ENCODE results near the gene ZNF20.
"Not testable (repeated sequence)": the region's sequence is repeated elsewhere in the genome, so short reads cannot be mapped to it uniquely, and the experiment has no call there.

The ZNF20 gene

GRCh38 chr19:12111943-12112637, 28.1 kb downstream of the ZNF20 start:
- no peak overlapping the region for H2BK120ac ChIP-seq (ENCODE audit: low read depth, low read length)
- H3K4ac ChIP-seq (ENCODE audit: low read length), result no peak overlapping the region
- no peaks in the 10 kb centered on the region for H3K27me3 ChIP-seq (ENCODE audit: control insufficient read depth in 3 of 3, insufficient read depth in 3 of 3, low read depth in 1 of 3, low read length in 3 of 3)
- no peak overlapping the region for H3K9ac ChIP-seq (ENCODE audit: low read depth, low read length, poor library complexity)
- no peak overlapping the region for H4K8ac ChIP-seq (ENCODE audit: low read depth, low read length)
- H3K4me1 ChIP-seq (ENCODE audit: control insufficient read depth in 2 of 2, insufficient read depth in 1 of 2, low read depth in 1 of 2, low read length in 2 of 2), result no peaks in the 10 kb centered on the region
- no peak overlapping the region for H4K91ac ChIP-seq (ENCODE audit: low read depth, low read length, poor library complexity)
- H3K36me3 ChIP-seq (replicated peaks in 1 of 2; ENCODE audit: control insufficient read depth in 2 of 2, insufficient read depth in 2 of 2, low read length in 2 of 2), result peaks cover 33 to 79% of the 10 kb centered on the region in 2 donors
- no peak overlapping the region for H3K14ac ChIP-seq (ENCODE audit: low read length)
- no peak overlapping the region for H3K23ac ChIP-seq (ENCODE audit: low read depth, low read length, poor library complexity)
- peaks cover 48 to 76% of the 10 kb centered on the region in 2 donors for H3K9me3 ChIP-seq (replicated peaks in 1 of 2; ENCODE audit: control insufficient read depth in 2 of 2, insufficient read depth in 1 of 2, low read depth in 1 of 2, low read length in 2 of 2)
- H3K4me3 ChIP-seq (ENCODE audit: low read length in 2 of 2), result no peak overlapping the region
- no peak for DNase-seq (ENCODE audit: low spot score)
- no peak overlapping the region for H3K18ac ChIP-seq (ENCODE audit: low read length)
- no CpG with 5 or more reads among the region's 8 CpGs for WGBS, 2 donors (ENCODE audit: extremely low coverage in 2 of 2, insufficient read length in 2 of 2, insufficient replicate concordance in 1 of 2)
- H3K79me1 ChIP-seq (ENCODE audit: low read depth, low read length), result no peaks in the 10 kb centered on the region
- no peak overlapping the region for H2BK5ac ChIP-seq (ENCODE audit: low read length)
- no peak overlapping the region for H3K27ac ChIP-seq (replicated peaks; ENCODE audit: low read length)
- H2BK15ac ChIP-seq (ENCODE audit: low read length), result no peak overlapping the region
- H3K4me2 ChIP-seq (ENCODE audit: insufficient read depth, low read length, poor library complexity, severe bottlenecking), result no peak overlapping the region
- H2BK12ac ChIP-seq (ENCODE audit: low read length), result no peak overlapping the region
- no peak overlapping the region for H2AK5ac ChIP-seq (ENCODE audit: low read depth, low read length)
- H2AFZ ChIP-seq (ENCODE audit: low read length), result no peak overlapping the region

- no peak overlapping the region for H4K91ac ChIP-seq (ENCODE audit: low read depth, low read length, poor library complexity)
- no peak overlapping the region for H2AFZ ChIP-seq (ENCODE audit: low read length)
- no peak overlapping the region for H3K4me3 ChIP-seq (ENCODE audit: low read length in 2 of 2)
- H2BK12ac ChIP-seq (ENCODE audit: low read length), result no peak overlapping the region
- H3K4ac ChIP-seq (ENCODE audit: low read length), result no peak overlapping the region
- no peak overlapping the region for H2BK15ac ChIP-seq (ENCODE audit: low read length)
- H3K4me2 ChIP-seq (ENCODE audit: insufficient read depth, low read length, poor library complexity, severe bottlenecking), result no peak overlapping the region
- H2BK5ac ChIP-seq (ENCODE audit: low read length), result no peak overlapping the region
- no peak overlapping the region for H2BK120ac ChIP-seq (ENCODE audit: low read depth, low read length)
- DNase-seq (ENCODE audit: low spot score), result no peak
- no peaks in the 10 kb centered on the region for H3K79me1 ChIP-seq (ENCODE audit: low read depth, low read length)
- H2AK5ac ChIP-seq (ENCODE audit: low read depth, low read length), result no peak overlapping the region
- no peaks in the 10 kb centered on the region for H3K4me1 ChIP-seq (ENCODE audit: control insufficient read depth in 2 of 2, insufficient read depth in 1 of 2, low read depth in 1 of 2, low read length in 2 of 2)
- H3K9ac ChIP-seq (ENCODE audit: low read depth, low read length, poor library complexity), result no peak overlapping the region
- peaks cover 33 to 82% of the 10 kb centered on the region in 2 donors for H3K36me3 ChIP-seq (replicated peaks in 1 of 2; ENCODE audit: control insufficient read depth in 2 of 2, insufficient read depth in 2 of 2, low read length in 2 of 2)
- H4K8ac ChIP-seq (ENCODE audit: low read depth, low read length), result no peak overlapping the region
- no CpG with 5 or more reads among the region's 2 CpGs for WGBS, 2 donors (ENCODE audit: extremely low coverage in 2 of 2, insufficient read length in 2 of 2, insufficient replicate concordance in 1 of 2)
- H3K9me3 ChIP-seq (replicated peaks in 1 of 2; ENCODE audit: control insufficient read depth in 2 of 2, insufficient read depth in 1 of 2, low read depth in 1 of 2, low read length in 2 of 2), result peaks cover 47 to 76% of the 10 kb centered on the region in 2 donors
- no peak overlapping the region for H3K27ac ChIP-seq (replicated peaks; ENCODE audit: low read length)
- H3K27me3 ChIP-seq (ENCODE audit: control insufficient read depth in 3 of 3, insufficient read depth in 3 of 3, low read depth in 1 of 3, low read length in 3 of 3), result no peaks in the 10 kb centered on the region
- no peak overlapping the region for H3K23ac ChIP-seq (ENCODE audit: low read depth, low read length, poor library complexity)
- H3K14ac ChIP-seq (ENCODE audit: low read length), result no peak overlapping the region
- H3K18ac ChIP-seq (ENCODE audit: low read length), result no peak overlapping the region
Observed at GRCh38 chr19:12111176-12111575, 29.0 kb downstream of the ZNF20 start.

GRCh38 chr19:12103909-12104308, 36.2 kb downstream of the ZNF20 start:
- H3K4me3 ChIP-seq (ENCODE audit: low read length in 2 of 2); H2AFZ ChIP-seq (ENCODE audit: low read length); H2BK5ac ChIP-seq (ENCODE audit: low read length); H3K4me1 ChIP-seq (ENCODE audit: control insufficient read depth in 2 of 2, insufficient read depth in 1 of 2, low read depth in 1 of 2, low read length in 2 of 2); H3K27ac ChIP-seq (replicated peaks; ENCODE audit: low read length); H2BK12ac ChIP-seq (ENCODE audit: low read length); H2BK15ac ChIP-seq (ENCODE audit: low read length); DNase-seq (ENCODE audit: low spot score); H3K18ac ChIP-seq (ENCODE audit: low read length); H2AK5ac ChIP-seq (ENCODE audit: low read depth, low read length); H3K23ac ChIP-seq (ENCODE audit: low read depth, low read length, poor library complexity); H3K9ac ChIP-seq (ENCODE audit: low read depth, low read length, poor library complexity); H3K4me2 ChIP-seq (ENCODE audit: insufficient read depth, low read length, poor library complexity, severe bottlenecking); H3K79me1 ChIP-seq (ENCODE audit: low read depth, low read length); H3K27me3 ChIP-seq (ENCODE audit: control insufficient read depth in 3 of 3, insufficient read depth in 3 of 3, low read depth in 1 of 3, low read length in 3 of 3); H3K4ac ChIP-seq (ENCODE audit: low read length); H4K91ac ChIP-seq (ENCODE audit: low read depth, low read length, poor library complexity); H2BK120ac ChIP-seq (ENCODE audit: low read depth, low read length); H3K14ac ChIP-seq (ENCODE audit: low read length); H4K8ac ChIP-seq (ENCODE audit: low read depth, low read length): not testable (repeated sequence)
- WGBS, 2 donors (ENCODE audit: extremely low coverage in 2 of 2, insufficient read length in 2 of 2, insufficient replicate concordance in 1 of 2), result no CpG with 5 or more reads among the region's 4 CpGs
- Histone ChIP-seq H3K36me3 (replicated peaks in 1 of 2; ENCODE audit: control insufficient read depth in 2 of 2, insufficient read depth in 2 of 2, low read length in 2 of 2) (peaks cover 0 to 30% of the 10 kb centered on the region in 2 donors), H3K9me3 (replicated peaks in 1 of 2; ENCODE audit: control insufficient read depth in 2 of 2, insufficient read depth in 1 of 2, low read depth in 1 of 2, low read length in 2 of 2) (peaks cover 6 to 32% of the 10 kb centered on the region in 2 donors)

GRCh38 chr19:12098040-12098439, 42.1 kb downstream of the ZNF20 start:
- no peak overlapping the region for H2BK120ac ChIP-seq (ENCODE audit: low read depth, low read length)
- no peak overlapping the region for H2AK5ac ChIP-seq (ENCODE audit: low read depth, low read length)

More at GRCh38 chr19:12098040-12098439, 42.1 kb downstream of the ZNF20 start:
- Histone ChIP-seq H3K9me3 (replicated peaks in 1 of 2; ENCODE audit: control insufficient read depth in 2 of 2, insufficient read depth in 1 of 2, low read depth in 1 of 2, low read length in 2 of 2) (peaks cover 9 to 58% of the 10 kb centered on the region in 2 donors), H3K4ac (ENCODE audit: low read length) (no peak overlapping the region), H3K79me1 (ENCODE audit: low read depth, low read length) (peaks cover 1% of the 10 kb centered on the region), H4K8ac (ENCODE audit: low read depth, low read length) (no peak overlapping the region), H3K23ac (ENCODE audit: low read depth, low read length, poor library complexity) (no peak overlapping the region), H3K36me3 (replicated peaks in 1 of 2; ENCODE audit: control insufficient read depth in 2 of 2, insufficient read depth in 2 of 2, low read length in 2 of 2) (peaks cover 11 to 50% of the 10 kb centered on the region in 2 donors), H3K4me2 (ENCODE audit: insufficient read depth, low read length, poor library complexity, severe bottlenecking) (no peak overlapping the region), H3K14ac (ENCODE audit: low read length) (no peak overlapping the region), H3K9ac (ENCODE audit: low read depth, low read length, poor library complexity) (no peak overlapping the region), H3K27me3 (ENCODE audit: control insufficient read depth in 3 of 3, insufficient read depth in 3 of 3, low read depth in 1 of 3, low read length in 3 of 3) (no peaks in the 10 kb centered on the region), H3K4me3 (ENCODE audit: low read length in 2 of 2) (no peak overlapping the region), H2AFZ (ENCODE audit: low read length) (no peak overlapping the region), H2BK12ac (ENCODE audit: low read length) (no peak overlapping the region), H3K27ac (replicated peaks; ENCODE audit: low read length) (no peak overlapping the region), H2BK5ac (ENCODE audit: low read length) (no peak overlapping the region), H4K91ac (ENCODE audit: low read depth, low read length, poor library complexity) (no peak overlapping the region), H2BK15ac (ENCODE audit: low read length) (no peak overlapping the region), H3K18ac (ENCODE audit: low read length) (no peak overlapping the region), H3K4me1 (ENCODE audit: control insufficient read depth in 2 of 2, insufficient read depth in 1 of 2, low read depth in 1 of 2, low read length in 2 of 2) (no peaks in the 10 kb centered on the region)
- DNase-seq (ENCODE audit: low spot score), result no peak
- WGBS, 2 donors (ENCODE audit: extremely low coverage in 2 of 2, insufficient read length in 2 of 2, insufficient replicate concordance in 1 of 2), result no CpG with 5 or more reads among the region's 9 CpGs

Data from neuronal stem cell (in vitro differentiated cells).